Measurements from ENCODE around the gene PDE9A.

The PDE9A gene

GRCh38 chr21:42701706-42702456, 48.5 kb downstream of the PDE9A start:
- DNase-seq (ENCODE audit: low read depth, low spot score), result no peak
- Histone ChIP-seq H3K9me3 (ENCODE audit: control insufficient read depth, insufficient read depth, low read length) (no peaks in the 10 kb centered on the region), H3K27me3 (ENCODE audit: control insufficient read depth, insufficient read depth, low read length) (no peaks in the 10 kb centered on the region), H3K27ac (ENCODE audit: low read length) (no peak overlapping the region), H3K4me3 (ENCODE audit: low read length) (no peak overlapping the region), H3K4me1 (ENCODE audit: control insufficient read depth, insufficient read depth, low read length) (peaks cover 1% of the 10 kb centered on the region; the same call in 1 of the 2 replicates), H3K36me3 (ENCODE audit: control insufficient read depth, insufficient read depth, low read length) (peaks cover 11% of the 10 kb centered on the region)
- WGBS (ENCODE audit: insufficient coverage, insufficient read length), result 100% methylated on average over 1 of the region's 7 CpGs

- no peak overlapping the region for H3K4me3 ChIP-seq (ENCODE audit: low read length)
- WGBS (ENCODE audit: insufficient coverage, insufficient read length), result no CpG with 5 or more reads among the region's 9 CpGs
- H3K27me3 ChIP-seq (ENCODE audit: control insufficient read depth, insufficient read depth, low read length), result no peaks in the 10 kb centered on the region
- H3K4me1 ChIP-seq (ENCODE audit: control insufficient read depth, insufficient read depth, low read length), result peaks cover 3% of the 10 kb centered on the region; the same call in 1 of the 2 replicates
- DNase-seq (ENCODE audit: low read depth, low spot score), result no peak
- peaks cover 11% of the 10 kb centered on the region; the same call in 1 of the 2 replicates for H3K36me3 ChIP-seq (ENCODE audit: control insufficient read depth, insufficient read depth, low read length)
- H3K27ac ChIP-seq (ENCODE audit: low read length), result no peak overlapping the region
- H3K9me3 ChIP-seq (ENCODE audit: control insufficient read depth, insufficient read depth, low read length), result no peaks in the 10 kb centered on the region
These were observed 49.3 kb downstream of the PDE9A start for GRCh38 chr21:42702720-42703119.

- Histone ChIP-seq H3K9me3 (ENCODE audit: control insufficient read depth, insufficient read depth, low read length) (no peaks in the 10 kb centered on the region), H3K27me3 (ENCODE audit: control insufficient read depth, insufficient read depth, low read length) (no peaks in the 10 kb centered on the region), H3K4me1 (ENCODE audit: control insufficient read depth, insufficient read depth, low read length) (peaks cover 3% of the 10 kb centered on the region; the same call in 1 of the 2 replicates), H3K4me3 (ENCODE audit: low read length) (no peak overlapping the region), H3K27ac (ENCODE audit: low read length) (no peak overlapping the region), H3K36me3 (ENCODE audit: control insufficient read depth, insufficient read depth, low read length) (peaks cover 8% of the 10 kb centered on the region; the same call in 1 of the 2 replicates)
- no peak for DNase-seq (ENCODE audit: low read depth, low spot score)
- WGBS (ENCODE audit: insufficient coverage, insufficient read length), result no CpG with 5 or more reads among the region's 24 CpGs
These were observed 49.9 kb downstream of the PDE9A start for GRCh38 chr21:42703136-42703908.

GRCh38 chr21:42703965-42704364, 50.5 kb downstream of the PDE9A start:
- peaks cover 7% of the 10 kb centered on the region; the same call in 1 of the 2 replicates for H3K36me3 ChIP-seq (ENCODE audit: control insufficient read depth, insufficient read depth, low read length)

GRCh38 chr21:42704861-42705260, 51.4 kb downstream of the PDE9A start:
- H3K36me3 ChIP-seq (ENCODE audit: control insufficient read depth, insufficient read depth, low read length), result peaks cover 7% of the 10 kb centered on the region; the same call in 1 of the 2 replicates
- no peak overlapping the region for H3K27ac ChIP-seq (ENCODE audit: low read length)
- H3K4me1 ChIP-seq (ENCODE audit: control insufficient read depth, insufficient read depth, low read length), result peaks cover 3% of the 10 kb centered on the region; the same call in 1 of the 2 replicates
- no peaks in the 10 kb centered on the region for H3K9me3 ChIP-seq (ENCODE audit: control insufficient read depth, insufficient read depth, low read length)
- DNase-seq (ENCODE audit: low read depth, low spot score), result no peak
- no peak overlapping the region for H3K4me3 ChIP-seq (ENCODE audit: low read length)
- WGBS (ENCODE audit: insufficient coverage, insufficient read length), result no CpG with 5 or more reads among the region's 10 CpGs
- no peaks in the 10 kb centered on the region for H3K27me3 ChIP-seq (ENCODE audit: control insufficient read depth, insufficient read depth, low read length)

More at GRCh38 chr21:42703965-42704364, 50.5 kb downstream of the PDE9A start:
- Histone ChIP-seq H3K27me3 (ENCODE audit: control insufficient read depth, insufficient read depth, low read length) (no peaks in the 10 kb centered on the region), H3K4me1 (ENCODE audit: control insufficient read depth, insufficient read depth, low read length) (peaks cover 3% of the 10 kb centered on the region; the same call in 1 of the 2 replicates), H3K27ac (ENCODE audit: low read length) (no peak overlapping the region), H3K4me3 (ENCODE audit: low read length) (no peak overlapping the region), H3K9me3 (ENCODE audit: control insufficient read depth, insufficient read depth, low read length) (no peaks in the 10 kb centered on the region)
- DNase-seq (ENCODE audit: low read depth, low spot score), result no peak
- no CpG with 5 or more reads among the region's 18 CpGs for WGBS (ENCODE audit: insufficient coverage, insufficient read length)

GRCh38 chr21:42705346-42705745, 51.9 kb downstream of the PDE9A start:
- no peak for DNase-seq (ENCODE audit: low read depth, low spot score)
- WGBS (ENCODE audit: insufficient coverage, insufficient read length), result no CpG with 5 or more reads among the region's 19 CpGs
- Histone ChIP-seq H3K27ac (ENCODE audit: low read length) (no peak overlapping the region), H3K36me3 (ENCODE audit: control insufficient read depth, insufficient read depth, low read length) (peaks cover 6% of the 10 kb centered on the region; the same call in 1 of the 2 replicates), H3K27me3 (ENCODE audit: control insufficient read depth, insufficient read depth, low read length) (no peaks in the 10 kb centered on the region), H3K9me3 (ENCODE audit: control insufficient read depth, insufficient read depth, low read length) (no peaks in the 10 kb centered on the region), H3K4me1 (ENCODE audit: control insufficient read depth, insufficient read depth, low read length) (peaks cover 3% of the 10 kb centered on the region; the same call in 1 of the 2 replicates), H3K4me3 (ENCODE audit: low read length) (no peak overlapping the region)

- peaks cover 3% of the 10 kb centered on the region; the same call in 1 of the 2 replicates for H3K4me1 ChIP-seq (ENCODE audit: control insufficient read depth, insufficient read depth, low read length)
- no peaks in the 10 kb centered on the region for H3K27me3 ChIP-seq (ENCODE audit: control insufficient read depth, insufficient read depth, low read length)
- H3K4me3 ChIP-seq (ENCODE audit: low read length), result no peak overlapping the region
- 0 out of 2 replicates have a peak, but pooled peaks cover 5% of the 10 kb centered on the region for H3K36me3 ChIP-seq (ENCODE audit: control insufficient read depth, insufficient read depth, low read length)
- H3K9me3 ChIP-seq (ENCODE audit: control insufficient read depth, insufficient read depth, low read length), result no peaks in the 10 kb centered on the region
- WGBS (ENCODE audit: insufficient coverage, insufficient read length), result no CpG with 5 or more reads among the region's 14 CpGs
- no peak for DNase-seq (ENCODE audit: low read depth, low spot score)
- H3K27ac ChIP-seq (ENCODE audit: low read length), result no peak overlapping the region
These were observed 52.4 kb downstream of the PDE9A start for GRCh38 chr21:42705746-42706374.

GRCh38 chr21:42706765-42707164, 53.3 kb downstream of the PDE9A start:
- H3K9me3 ChIP-seq (ENCODE audit: control insufficient read depth, insufficient read depth, low read length), result no peaks in the 10 kb centered on the region
- DNase-seq (ENCODE audit: low read depth, low spot score), result no peak
- peaks cover 3% of the 10 kb centered on the region; the same call in 1 of the 2 replicates for H3K4me1 ChIP-seq (ENCODE audit: control insufficient read depth, insufficient read depth, low read length)
- H3K36me3 ChIP-seq (ENCODE audit: control insufficient read depth, insufficient read depth, low read length), result 0 out of 2 replicates have a peak, but pooled peaks cover 5% of the 10 kb centered on the region
- H3K4me3 ChIP-seq (ENCODE audit: low read length), result no peak overlapping the region
- WGBS (ENCODE audit: insufficient coverage, insufficient read length), result no CpG with 5 or more reads among the region's 13 CpGs
- H3K27ac ChIP-seq (ENCODE audit: low read length), result no peak overlapping the region
- H3K27me3 ChIP-seq (ENCODE audit: control insufficient read depth, insufficient read depth, low read length), result no peaks in the 10 kb centered on the region

GRCh38 chr21:42707207-42707830, 53.9 kb downstream of the PDE9A start:
- H3K4me3 ChIP-seq (ENCODE audit: low read length), result no peak overlapping the region
- peak; percentile 11 for DNase-seq (ENCODE audit: low read depth, low spot score)
- H3K36me3 ChIP-seq (ENCODE audit: control insufficient read depth, insufficient read depth, low read length), result 0 out of 2 replicates have a peak, but pooled peaks cover 5% of the 10 kb centered on the region
- peaks cover 3% of the 10 kb centered on the region; the same call in 1 of the 2 replicates for H3K4me1 ChIP-seq (ENCODE audit: control insufficient read depth, insufficient read depth, low read length)
- H3K27me3 ChIP-seq (ENCODE audit: control insufficient read depth, insufficient read depth, low read length), result no peaks in the 10 kb centered on the region
- H3K27ac ChIP-seq (ENCODE audit: low read length), result no peak overlapping the region
- no CpG with 5 or more reads among the region's 7 CpGs for WGBS (ENCODE audit: insufficient coverage, insufficient read length)
- H3K9me3 ChIP-seq (ENCODE audit: control insufficient read depth, insufficient read depth, low read length), result no peaks in the 10 kb centered on the region

All from iPS DF 6.9 (cell line).